HepG2 (cell line): ENCODE results near the gene OR7A10.

Experiments
- JUND ChIP-seq: sonication (generic); formaldehyde crosslinking; IDR thresholded peaks from 2 replicates; pipeline ENCODE4 v1.8.0; 2022; ENCODE audit warnings: mild to moderate bottlenecking, missing genetic modification reagents
- MXD4 ChIP-seq: IDR thresholded peaks from 2 replicates; pipeline ENCODE4 v1.6.1; 2016; ENCODE audit warnings: mild to moderate bottlenecking, missing biosample characterization, missing genetic modification reagents
- POLR2AphosphoS5 ChIP-seq: IDR thresholded peaks from 2 replicates; pipeline ENCODE4 v1.6.1; 2012; ENCODE audit warnings: low read depth, low read length
- RFX5 ChIP-seq: IDR thresholded peaks from 2 replicates; pipeline ENCODE4 v1.6.1; 2011; ENCODE audit warnings: low read depth, low read length, improper control_type of control experiment
- ZNF549 ChIP-seq: sonication (generic); formaldehyde crosslinking; IDR thresholded peaks from 2 replicates; pipeline ENCODE4 v1.5.0; 2020; ENCODE audit warnings: missing genetic modification reagents
- ZNF891 ChIP-seq: sonication (generic); formaldehyde crosslinking; IDR thresholded peaks from 2 replicates; pipeline ENCODE4 v1.5.0; 2020; ENCODE audit warnings: mild to moderate bottlenecking, missing genetic modification reagents
- TF ChIP-seq, protein P1 (sequence below): sonication (generic); formaldehyde crosslinking; IDR thresholded peaks from 2 replicates; pipeline ENCODE4 v1.5.0; 2020; ENCODE audit warnings: mild to moderate bottlenecking, missing genetic modification reagents, moderate library complexity
- TF ChIP-seq, protein P2 (sequence below): sonication (generic); formaldehyde crosslinking; IDR thresholded peaks from 2 replicates; pipeline ENCODE4 v1.4.0; 2020; ENCODE audit warnings: low read depth, missing genetic modification reagents

DNA sequence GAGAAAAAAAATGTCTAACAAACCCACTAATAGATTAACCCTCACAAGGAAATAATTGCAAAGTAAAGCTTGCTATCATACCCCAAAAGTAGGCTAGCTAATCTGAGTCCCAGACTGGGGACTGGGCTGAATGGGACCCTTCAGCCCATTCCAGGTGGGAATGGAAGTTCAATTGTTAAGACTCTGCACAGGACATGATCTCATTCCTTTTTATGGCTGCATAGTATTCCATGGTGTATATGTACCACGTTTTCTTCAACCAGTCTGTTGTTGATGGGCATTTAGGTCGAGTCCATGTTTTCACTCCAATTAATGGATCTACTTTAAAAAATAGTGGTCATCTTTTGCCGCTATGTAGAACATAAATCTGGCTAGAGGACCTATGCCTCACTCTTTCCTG lies 31.7 kb downstream of the OR7A10 start:
- no peak for TF ChIP-seq JUND (CRISPR knock-in tag)
- no peak for TF ChIP-seq ZNF549 (CRISPR knock-in tag)
- TF ChIP-seq, protein P1, sequence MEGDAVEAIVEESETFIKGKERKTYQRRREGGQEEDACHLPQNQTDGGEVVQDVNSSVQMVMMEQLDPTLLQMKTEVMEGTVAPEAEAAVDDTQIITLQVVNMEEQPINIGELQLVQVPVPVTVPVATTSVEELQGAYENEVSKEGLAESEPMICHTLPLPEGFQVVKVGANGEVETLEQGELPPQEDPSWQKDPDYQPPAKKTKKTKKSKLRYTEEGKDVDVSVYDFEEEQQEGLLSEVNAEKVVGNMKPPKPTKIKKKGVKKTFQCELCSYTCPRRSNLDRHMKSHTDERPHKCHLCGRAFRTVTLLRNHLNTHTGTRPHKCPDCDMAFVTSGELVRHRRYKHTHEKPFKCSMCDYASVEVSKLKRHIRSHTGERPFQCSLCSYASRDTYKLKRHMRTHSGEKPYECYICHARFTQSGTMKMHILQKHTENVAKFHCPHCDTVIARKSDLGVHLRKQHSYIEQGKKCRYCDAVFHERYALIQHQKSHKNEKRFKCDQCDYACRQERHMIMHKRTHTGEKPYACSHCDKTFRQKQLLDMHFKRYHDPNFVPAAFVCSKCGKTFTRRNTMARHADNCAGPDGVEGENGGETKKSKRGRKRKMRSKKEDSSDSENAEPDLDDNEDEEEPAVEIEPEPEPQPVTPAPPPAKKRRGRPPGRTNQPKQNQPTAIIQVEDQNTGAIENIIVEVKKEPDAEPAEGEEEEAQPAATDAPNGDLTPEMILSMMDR (CRISPR knock-in tag) = no peak
- TF ChIP-seq, protein P2, sequence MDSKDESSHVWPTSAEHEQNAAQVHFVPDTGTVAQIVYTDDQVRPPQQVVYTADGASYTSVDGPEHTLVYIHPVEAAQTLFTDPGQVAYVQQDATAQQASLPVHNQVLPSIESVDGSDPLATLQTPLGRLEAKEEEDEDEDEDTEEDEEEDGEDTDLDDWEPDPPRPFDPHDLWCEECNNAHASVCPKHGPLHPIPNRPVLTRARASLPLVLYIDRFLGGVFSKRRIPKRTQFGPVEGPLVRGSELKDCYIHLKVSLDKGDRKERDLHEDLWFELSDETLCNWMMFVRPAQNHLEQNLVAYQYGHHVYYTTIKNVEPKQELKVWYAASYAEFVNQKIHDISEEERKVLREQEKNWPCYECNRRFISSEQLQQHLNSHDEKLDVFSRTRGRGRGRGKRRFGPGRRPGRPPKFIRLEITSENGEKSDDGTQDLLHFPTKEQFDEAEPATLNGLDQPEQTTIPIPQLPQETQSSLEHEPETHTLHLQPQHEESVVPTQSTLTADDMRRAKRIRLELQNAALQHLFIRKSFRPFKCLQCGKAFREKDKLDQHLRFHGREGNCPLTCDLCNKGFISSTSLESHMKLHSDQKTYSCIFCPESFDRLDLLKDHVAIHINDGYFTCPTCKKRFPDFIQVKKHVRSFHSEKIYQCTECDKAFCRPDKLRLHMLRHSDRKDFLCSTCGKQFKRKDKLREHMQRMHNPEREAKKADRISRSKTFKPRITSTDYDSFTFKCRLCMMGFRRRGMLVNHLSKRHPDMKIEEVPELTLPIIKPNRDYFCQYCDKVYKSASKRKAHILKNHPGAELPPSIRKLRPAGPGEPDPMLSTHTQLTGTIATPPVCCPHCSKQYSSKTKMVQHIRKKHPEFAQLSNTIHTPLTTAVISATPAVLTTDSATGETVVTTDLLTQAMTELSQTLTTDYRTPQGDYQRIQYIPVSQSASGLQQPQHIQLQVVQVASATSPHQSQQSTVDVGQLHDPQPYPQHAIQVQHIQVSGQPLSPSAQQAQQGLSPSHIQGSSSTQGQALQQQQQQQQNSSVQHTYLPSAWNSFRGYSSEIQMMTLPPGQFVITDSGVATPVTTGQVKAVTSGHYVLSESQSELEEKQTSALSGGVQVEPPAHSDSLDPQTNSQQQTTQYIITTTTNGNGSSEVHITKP (CRISPR knock-in tag) = no peak
- no peak for TF ChIP-seq POLR2AphosphoS5
- no peak for TF ChIP-seq RFX5
- TF ChIP-seq ZNF891 (CRISPR knock-in tag) = no peak
- no peak for TF ChIP-seq MXD4
